ENCODE data around the gene BTAF1.

- TF ChIP-seq, protein P1, sequence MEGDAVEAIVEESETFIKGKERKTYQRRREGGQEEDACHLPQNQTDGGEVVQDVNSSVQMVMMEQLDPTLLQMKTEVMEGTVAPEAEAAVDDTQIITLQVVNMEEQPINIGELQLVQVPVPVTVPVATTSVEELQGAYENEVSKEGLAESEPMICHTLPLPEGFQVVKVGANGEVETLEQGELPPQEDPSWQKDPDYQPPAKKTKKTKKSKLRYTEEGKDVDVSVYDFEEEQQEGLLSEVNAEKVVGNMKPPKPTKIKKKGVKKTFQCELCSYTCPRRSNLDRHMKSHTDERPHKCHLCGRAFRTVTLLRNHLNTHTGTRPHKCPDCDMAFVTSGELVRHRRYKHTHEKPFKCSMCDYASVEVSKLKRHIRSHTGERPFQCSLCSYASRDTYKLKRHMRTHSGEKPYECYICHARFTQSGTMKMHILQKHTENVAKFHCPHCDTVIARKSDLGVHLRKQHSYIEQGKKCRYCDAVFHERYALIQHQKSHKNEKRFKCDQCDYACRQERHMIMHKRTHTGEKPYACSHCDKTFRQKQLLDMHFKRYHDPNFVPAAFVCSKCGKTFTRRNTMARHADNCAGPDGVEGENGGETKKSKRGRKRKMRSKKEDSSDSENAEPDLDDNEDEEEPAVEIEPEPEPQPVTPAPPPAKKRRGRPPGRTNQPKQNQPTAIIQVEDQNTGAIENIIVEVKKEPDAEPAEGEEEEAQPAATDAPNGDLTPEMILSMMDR (IDR thresholded peaks at IDR 0.05; ENCODE audit: insufficient read depth, low read length): no peak
- TF ChIP-seq REST (IDR thresholded peaks at IDR 0.05; ENCODE audit: insufficient replicate concordance, low read depth) (peak; percentile 57), POLR2AphosphoS5 (IDR thresholded peaks at IDR 0.05; ENCODE audit: low read depth) (peak; percentile 94), SPI1 (IDR thresholded peaks at IDR 0.05; ENCODE audit: borderline replicate concordance, low read depth) (no peak)
These were observed at the start of gene BTAF1 for GRCh38 chr10:91923371-91924211.

All from HL-60 (cell line).